Mesodermal cell (in vitro differentiated cells): Measurements from ENCODE around the gene TLL2.

Experiments
- H3K27ac ChIP-seq: 2 replicates; pipeline ENCODE4 v1.7.0; 2013; ENCODE audit warnings: mild to moderate bottlenecking, low read depth, low read length, moderate library complexity; ENCODE audit not compliant: severe bottlenecking
- H3K36me3 ChIP-seq: 2 replicates; pipeline ENCODE4 v1.7.1; 2013; ENCODE audit warnings: mild to moderate bottlenecking, low read length, moderate library complexity; ENCODE audit not compliant: control insufficient read depth, insufficient read depth
- H3K4me1 ChIP-seq: one replicate; pipeline ENCODE4 v1.7.1; 2013; ENCODE audit warnings: mild to moderate bottlenecking, low read length; ENCODE audit not compliant: insufficient read depth, control insufficient read depth, poor library complexity, severe bottlenecking
- H3K4me3 ChIP-seq: 2 replicates; pipeline ENCODE4 v1.7.0; 2013; ENCODE audit warnings: low read length, control low read depth, mild to moderate bottlenecking; ENCODE audit not compliant: insufficient read depth, poor library complexity, severe bottlenecking; ENCODE audit errors: extremely low read depth
- H3K9me3 ChIP-seq: 2 replicates; pipeline ENCODE4 v1.7.1; 2013; ENCODE audit warnings: mild to moderate bottlenecking, low read length, moderate library complexity; ENCODE audit not compliant: control insufficient read depth
- WGBS, 2 experiments: methylation state at CpG; one replicate each; pipeline ENCODE4 v1.1.5; 2013; ENCODE audit warnings: missing lambda C conversion rate in 2 of 2; ENCODE audit not compliant: insufficient coverage in 2 of 2; 5-methylcytosine and 5-hydroxymethylcytosine counted together

Gene TLL2

GRCh38 chr10:96319754-96320474, 193.8 kb downstream of the TLL2 start:
- no peak overlapping the region for H3K27ac ChIP-seq
- H3K4me3 ChIP-seq = no peak overlapping the region
- WGBS, 2 experiments = 100% methylated on average over 1 of the region's 3 CpGs; no CpG with 5 or more reads in 1 of the 2 experiments
- H3K9me3 ChIP-seq = no peaks in the 10 kb centered on the region
- H3K4me1 ChIP-seq = no peaks in the 10 kb centered on the region
- H3K36me3 ChIP-seq = no peaks in the 10 kb centered on the region

DNA sequence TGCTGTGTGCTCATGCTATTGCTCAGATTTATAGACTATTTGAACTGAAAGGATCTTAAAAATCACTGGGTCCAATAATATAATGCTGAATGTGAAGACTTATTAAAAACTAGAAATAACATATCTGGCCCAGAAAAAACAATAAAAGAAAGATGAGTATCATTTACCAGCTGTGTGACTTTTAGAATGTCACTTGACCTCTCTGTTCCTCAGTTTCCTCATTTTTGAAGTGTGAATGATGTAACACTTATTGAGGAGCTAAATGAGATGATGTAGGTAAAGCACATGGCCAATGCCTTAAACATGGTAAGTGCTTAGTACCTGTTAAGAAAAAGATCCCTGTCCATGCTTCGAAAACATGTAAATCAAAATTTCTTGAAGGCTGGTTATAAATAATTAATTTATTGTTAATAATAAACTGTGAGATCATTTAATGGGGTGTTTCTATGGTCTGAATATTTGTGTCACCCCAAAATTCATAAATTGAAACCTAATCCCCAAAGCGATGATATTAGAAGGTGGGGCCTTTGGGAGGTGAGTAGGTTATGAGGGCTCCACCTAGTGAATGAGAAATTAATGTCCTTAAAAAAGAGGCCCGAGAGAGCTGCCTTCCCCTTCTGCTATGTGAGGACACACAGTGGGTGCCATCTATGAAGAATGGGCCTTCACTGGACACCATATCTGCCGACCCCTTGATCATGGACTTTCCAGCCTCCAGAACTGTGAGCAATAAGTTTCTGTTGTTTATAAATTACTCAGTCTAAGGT, 196.5 kb downstream of the TLL2 start:
- Histone ChIP-seq H3K4me3 (no peak overlapping the region), H3K27ac (no peak overlapping the region), H3K9me3 (no peaks in the 10 kb centered on the region), H3K4me1 (no peaks in the 10 kb centered on the region), H3K36me3 (no peaks in the 10 kb centered on the region)
- 38% methylated on average over 1 of the region's 4 CpGs; no CpG with 5 or more reads in 1 of the 2 experiments for WGBS, 2 experiments
